ENCODE results near the gene STK17A. TPM values are rescaled to one million over a fixed set of nuclear protein-coding genes. Genes with fewer than 3 reads are reported as not detected.

STK17A gene
- polyA plus RNA-seq, 1 of the 3 experiments (the other 2 are of a cell fraction) = 47.8 TPM

- no peak for TF ChIP-seq USF2 (IDR thresholded peaks at IDR 0.05; ENCODE audit: borderline replicate concordance, low read depth, low read length)
- TF ChIP-seq TAF1 (IDR thresholded peaks at IDR 0.05; ENCODE audit: borderline replicate concordance, low read depth, low read length) = peak; percentile 59; the same call in 1 of the 2 replicates
Measured at GRCh38 chr7:43648473-43649406, 65.8 kb downstream of the STK17A start (continued).

GRCh38 chr7:43649755-43650274 lies 66.9 kb downstream of the STK17A start:
- no peak overlapping the region for H3K4me3 ChIP-seq (ENCODE audit: low read depth in 2 of 2, low read length in 1 of 2)
- H3K9ac ChIP-seq = peak overlapping the region; percentile 80
- H3K4me1 ChIP-seq (ENCODE audit: control insufficient read depth in 1 of 2, insufficient read depth in 2 of 2, low read depth in 1 of 2, low read length in 1 of 2) = peaks cover 68 to 73% of the 10 kb centered on the region in 2 experiments
- DNase-seq = no peak
- H4K20me1 ChIP-seq (ENCODE audit: insufficient read depth) = no peaks in the 10 kb centered on the region
- H3K9me2 ChIP-seq = no peaks in the 10 kb centered on the region
- H3K9me3 ChIP-seq = no peaks in the 10 kb centered on the region
- H3K36me3 ChIP-seq (replicated peaks in 1 of 2; ENCODE audit: control insufficient read depth in 1 of 2, insufficient read depth in 2 of 2, low read length in 1 of 2) = peaks cover 14 to 18% of the 10 kb centered on the region in 2 experiments
- H3F3A ChIP-seq (replicated peaks; ENCODE audit: insufficient read depth) = peaks cover 62% of the 10 kb centered on the region
- H3K27me3 ChIP-seq (ENCODE audit: insufficient read depth) = no peaks in the 10 kb centered on the region
- H3K27ac ChIP-seq (ENCODE audit: low read depth in 2 of 2, low read length in 1 of 2) = peak overlapping the region; percentile 98 to 100
- ChIA-PET CTCF (interaction anchor here (2.6 to 6.7 kb wide), 2 partner anchors 50 to 67 kb away, joined by 12 to 45 read pairs; partner anchors contain the start of gene STK17A), POLR2A (no interaction called here)
- H3K4me2 ChIP-seq = peak overlapping the region; percentile 63
- 59% methylated on average over 4 of the region's 4 CpGs for WGBS (ENCODE audit: low lambda C conversion rate)
- no peak overlapping the region for H2AFZ ChIP-seq (ENCODE audit: low read depth)
- TF ChIP-seq FOSL2 (IDR thresholded peaks at IDR 0.05; ENCODE audit: borderline replicate concordance, low read depth) (no peak), GABPA (IDR thresholded peaks at IDR 0.05; ENCODE audit: low read depth) (peak; percentile 25; the same call in 1 of the 2 replicates)
- peaks cover 67% of the 10 kb centered on the region for H3K79me2 ChIP-seq (ENCODE audit: insufficient read depth)

GRCh38 chr7:43650457-43651052 lies 67.6 kb downstream of the STK17A start:
- Histone ChIP-seq H3K4me3 (ENCODE audit: low read depth in 2 of 2, low read length in 1 of 2) (no peak overlapping the region), H3K27ac (ENCODE audit: low read depth in 2 of 2, low read length in 1 of 2) (peak overlapping the region; percentile 98 to 100), H3K36me3 (replicated peaks in 1 of 2; ENCODE audit: control insufficient read depth in 1 of 2, insufficient read depth in 2 of 2, low read length in 1 of 2) (peaks cover 12 to 17% of the 10 kb centered on the region in 2 experiments), H3K4me1 (ENCODE audit: control insufficient read depth in 1 of 2, insufficient read depth in 2 of 2, low read depth in 1 of 2, low read length in 1 of 2) (peaks cover 63 to 71% of the 10 kb centered on the region in 2 experiments), H4K20me1 (ENCODE audit: insufficient read depth) (no peaks in the 10 kb centered on the region), H3K79me2 (ENCODE audit: insufficient read depth) (peaks cover 68% of the 10 kb centered on the region), H3K27me3 (ENCODE audit: insufficient read depth) (no peaks in the 10 kb centered on the region), H3F3A (replicated peaks; ENCODE audit: insufficient read depth) (peaks cover 56% of the 10 kb centered on the region), H3K9me3 (no peaks in the 10 kb centered on the region), H2AFZ (ENCODE audit: low read depth) (no peak overlapping the region), H3K9me2 (no peaks in the 10 kb centered on the region), H3K9ac (peak overlapping the region; percentile 80), H3K4me2 (peak overlapping the region; percentile 63)
- TF ChIP-seq MAX (IDR thresholded peaks at IDR 0.05; ENCODE audit: low read depth) (peak; percentile 34; the same call in 1 of the 2 replicates), TCF12 (IDR thresholded peaks at IDR 0.05) (peak; percentile 47), FOSL2 (IDR thresholded peaks at IDR 0.05; ENCODE audit: borderline replicate concordance, low read depth) (peak; percentile 43; the same call in 1 of the 2 replicates), EP300 (IDR thresholded peaks at IDR 0.05; ENCODE audit: borderline replicate concordance in 1 of 2, low read depth in 1 of 2, low read length in 1 of 2) (peak in 1 of 2 experiments; percentile 66; a peak in 1 of 4 replicates), IRF3 (IDR thresholded peaks at IDR 0.05; ENCODE audit: low read depth, low read length) (no peak), POLR2AphosphoS5 (IDR thresholded peaks at IDR 0.05; ENCODE audit: low read depth, low read length) (0 out of 2 replicates have a peak, but pooled peaks have one; percentile 8), RFX5 (IDR thresholded peaks at IDR 0.05; ENCODE audit: low read length) (no peak), JUND (IDR thresholded peaks at IDR 0.05) (peak; percentile 32; the same call in 1 of the 2 replicates), RXRA (IDR thresholded peaks at IDR 0.05; ENCODE audit: borderline replicate concordance, low read depth) (no peak), CTCF (IDR thresholded peaks at IDR 0.05) (no peak), ELF1 (IDR thresholded peaks at IDR 0.05) (no peak)
- DNase-seq = no peak
- ChIA-PET CTCF (interaction anchor here (6.7 kb wide), 1 partner anchor 68 kb away, joined by 45 read pairs; the partner anchor contains the start of gene STK17A), POLR2A (no interaction called here)
- 20% methylated on average over 9 of the region's 9 CpGs for WGBS (ENCODE audit: low lambda C conversion rate)
